D341Med (cell line): ENCODE results near the gene TNNI3K.
A peak's percentile ranks its signal among the peaks of the same experiment; 100 is the strongest.

Experiments
- DNase-seq: peaks from one replicate; pipeline ENCODE4 v3.0.0; 2012; ENCODE audit warnings: low spot score

TNNI3K gene

DNA sequence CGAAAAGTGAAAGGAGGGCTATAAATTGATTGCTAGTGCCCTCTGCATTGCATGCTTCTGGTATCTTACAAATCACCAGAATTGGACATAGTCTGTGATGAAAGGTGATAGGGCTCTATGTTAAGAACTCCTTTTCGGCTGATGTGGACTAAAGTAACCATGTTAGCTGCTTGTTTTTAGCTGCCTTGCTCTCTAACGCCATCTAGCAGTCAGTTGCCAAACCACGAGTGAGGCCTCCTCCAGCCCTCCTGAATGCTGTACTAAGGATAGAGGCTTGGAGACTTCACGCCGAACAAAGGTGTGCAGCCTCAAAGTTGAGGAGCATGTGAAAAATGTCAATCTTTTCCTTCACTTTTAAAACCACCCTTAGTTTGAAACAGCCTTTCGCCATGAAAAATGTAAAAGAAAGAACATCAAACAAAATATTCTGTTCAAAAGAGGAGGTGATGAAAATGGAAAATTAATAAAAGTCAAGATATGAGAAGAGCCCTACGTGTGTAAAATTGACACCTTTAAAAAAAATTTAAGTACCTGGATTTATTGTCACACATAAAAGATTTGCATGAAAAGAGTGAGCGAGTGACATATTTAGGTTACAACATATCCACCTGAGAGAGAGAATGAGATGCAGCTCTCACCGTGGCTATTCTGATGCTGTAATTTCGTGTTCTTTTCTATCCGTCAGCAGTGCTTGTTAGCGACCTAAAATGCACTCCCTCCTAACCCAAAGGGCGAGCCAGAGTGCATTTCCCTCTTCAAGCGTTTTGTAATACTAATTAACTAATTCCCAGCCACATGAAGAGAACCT is 269.1 kb downstream of the TNNI3K start:
- peak; percentile 68 for DNase-seq

DNA sequence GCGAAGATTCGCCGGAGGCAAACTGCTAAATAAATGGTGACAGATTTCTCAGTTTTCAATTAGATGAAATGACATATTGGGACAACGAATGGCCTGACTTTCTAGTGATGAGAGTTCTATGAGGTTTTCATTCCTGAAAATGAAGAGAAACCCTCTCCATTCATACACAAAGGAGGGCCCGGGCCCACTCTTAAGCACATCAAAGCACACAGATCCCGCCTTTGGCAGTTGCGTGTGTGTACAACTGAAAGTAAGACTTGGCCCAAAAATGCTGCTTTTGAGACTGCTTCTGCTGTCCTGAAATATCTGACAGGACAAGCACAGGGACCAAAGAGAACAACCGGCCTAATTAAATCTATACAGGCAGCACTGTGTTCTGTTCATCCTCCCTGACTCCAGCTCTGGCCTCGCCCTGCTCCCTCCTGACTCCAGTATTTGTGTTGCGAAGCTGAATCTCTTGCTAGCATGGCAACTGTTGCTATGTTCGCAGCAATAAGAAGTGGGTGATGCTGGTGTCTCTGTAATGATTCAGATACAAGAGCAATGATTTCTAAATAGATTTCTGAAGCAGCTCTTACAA is 269.8 kb downstream of the TNNI3K start:
- DNase-seq, result no peak

DNA sequence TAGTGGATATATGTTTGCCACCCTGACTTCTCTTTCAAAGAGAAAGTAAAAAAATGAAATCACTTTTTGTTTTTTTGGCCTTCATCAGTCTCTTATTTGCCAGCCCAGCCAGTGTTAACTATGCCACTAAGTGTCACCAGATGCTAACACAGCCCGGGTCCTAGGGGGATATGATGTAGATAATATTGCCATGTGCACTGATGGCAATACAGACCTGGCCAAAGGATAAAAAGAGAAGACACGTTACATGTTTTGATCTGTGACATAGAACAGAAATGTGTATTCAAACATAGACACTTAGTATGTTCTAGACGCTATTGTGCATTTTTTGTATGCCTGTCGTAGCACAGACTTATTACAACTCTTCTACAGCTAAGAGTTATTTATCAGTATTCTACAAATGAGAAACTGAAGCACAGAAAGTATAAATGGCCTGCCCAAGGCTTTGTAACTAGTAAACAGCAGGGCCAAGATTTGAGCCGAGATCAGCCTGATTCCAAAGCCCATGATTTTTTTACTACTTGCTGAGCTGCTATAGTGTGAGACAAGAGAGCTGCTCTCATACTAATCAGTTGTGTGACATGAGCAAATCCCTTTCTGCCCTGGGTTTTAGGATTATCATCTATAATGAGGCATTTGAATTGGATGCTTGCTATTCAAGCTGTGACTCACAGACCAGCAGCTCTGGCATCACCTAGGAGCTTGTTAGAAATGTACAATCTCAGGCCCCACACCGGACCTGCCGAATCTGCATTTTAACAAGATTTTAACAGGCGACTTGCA is 270.9 kb downstream of the TNNI3K start:
- peak; percentile 64 for DNase-seq

- no peak for DNase-seq
Measured at GRCh38 chr1:74508449-74508848, 273.3 kb downstream of the TNNI3K start.

DNA sequence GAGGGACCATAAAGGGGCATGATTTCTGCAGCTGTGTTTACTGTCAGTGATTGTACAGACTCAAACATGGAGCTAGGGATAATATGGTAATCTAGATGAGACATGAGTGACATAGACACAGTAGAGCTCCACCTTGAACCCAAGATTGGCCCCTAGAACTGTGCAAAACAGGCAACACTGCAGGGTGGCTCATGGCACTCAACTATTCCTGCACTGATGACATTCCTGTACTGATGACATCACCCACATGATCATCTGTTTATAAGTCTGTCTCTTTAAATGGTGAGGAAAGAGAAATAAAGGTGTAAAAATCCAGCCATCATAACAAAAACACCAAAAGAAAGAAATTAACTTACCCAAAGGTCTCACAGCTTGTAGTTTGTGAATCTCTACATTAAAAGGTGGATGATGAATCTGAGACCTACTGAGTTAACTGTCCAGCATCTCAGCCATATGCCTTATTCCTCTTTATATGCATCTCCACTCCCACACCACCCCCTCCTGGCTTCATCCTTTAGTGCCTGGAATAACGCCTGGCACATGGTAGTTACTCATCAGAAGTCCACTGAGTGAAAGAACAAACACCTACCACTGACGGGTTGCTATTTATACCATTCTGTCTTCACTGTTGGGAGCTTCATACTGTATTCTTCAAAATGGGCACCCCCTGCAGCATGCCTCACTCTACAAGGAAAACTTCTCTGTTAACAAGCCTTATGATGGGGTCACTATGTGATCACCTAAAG is 277.2 kb downstream of the TNNI3K start, which contains the start of gene LRRC53:
TSS of gene LRRC53 (minus strand) at position 442 of the 746 bp plus-strand sequence. CDS start 29,262 bp downstream, outside the sequence.
- no peak for DNase-seq

GRCh38 chr1:74513411-74514300 is 278.5 kb downstream of the TNNI3K start:
- DNase-seq, result no peak

DNA sequence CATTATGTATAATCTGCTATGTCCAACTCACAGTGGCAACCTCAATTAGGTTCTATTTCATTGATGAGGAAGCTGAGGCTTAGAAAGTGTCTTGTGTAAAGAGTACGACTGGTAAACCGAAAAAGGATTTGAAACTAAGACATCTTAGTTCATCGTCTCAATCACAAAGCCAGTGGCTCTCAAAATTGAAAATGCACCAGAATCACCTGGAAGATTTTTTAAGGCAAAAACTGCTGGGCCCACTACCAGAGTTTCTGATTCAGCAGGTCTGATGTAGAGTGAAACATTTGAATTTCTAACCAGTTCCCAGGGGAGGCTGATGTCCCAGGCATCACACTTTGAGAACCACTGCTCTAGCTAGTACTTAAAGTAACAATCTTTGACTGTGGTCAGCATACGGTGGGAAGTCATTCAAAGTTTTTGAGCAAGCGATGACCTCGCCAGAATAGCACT is 282.4 kb downstream of the TNNI3K start:
- no peak for DNase-seq

- no peak for DNase-seq
Measured at GRCh38 chr1:74522148-74522547, 287.0 kb downstream of the TNNI3K start.

- DNase-seq, result no peak
Measured at GRCh38 chr1:74523873-74524480, 288.8 kb downstream of the TNNI3K start.

- DNase-seq, result no peak
Measured at GRCh38 chr1:74526708-74527107, 291.5 kb downstream of the TNNI3K start.

GRCh38 chr1:74528123-74528522 is 292.9 kb downstream of the TNNI3K start:
- no peak for DNase-seq

GRCh38 chr1:74530892-74531291 is 295.7 kb downstream of the TNNI3K start:
- no peak for DNase-seq

- DNase-seq, result no peak
Measured at GRCh38 chr1:74531796-74532195, 296.6 kb downstream of the TNNI3K start.

GRCh38 chr1:74534241-74534640 is 299.1 kb downstream of the TNNI3K start:
- no peak for DNase-seq

- DNase-seq, result no peak
Measured at GRCh38 chr1:74545821-74546220, 310.6 kb downstream of the TNNI3K start.

DNA sequence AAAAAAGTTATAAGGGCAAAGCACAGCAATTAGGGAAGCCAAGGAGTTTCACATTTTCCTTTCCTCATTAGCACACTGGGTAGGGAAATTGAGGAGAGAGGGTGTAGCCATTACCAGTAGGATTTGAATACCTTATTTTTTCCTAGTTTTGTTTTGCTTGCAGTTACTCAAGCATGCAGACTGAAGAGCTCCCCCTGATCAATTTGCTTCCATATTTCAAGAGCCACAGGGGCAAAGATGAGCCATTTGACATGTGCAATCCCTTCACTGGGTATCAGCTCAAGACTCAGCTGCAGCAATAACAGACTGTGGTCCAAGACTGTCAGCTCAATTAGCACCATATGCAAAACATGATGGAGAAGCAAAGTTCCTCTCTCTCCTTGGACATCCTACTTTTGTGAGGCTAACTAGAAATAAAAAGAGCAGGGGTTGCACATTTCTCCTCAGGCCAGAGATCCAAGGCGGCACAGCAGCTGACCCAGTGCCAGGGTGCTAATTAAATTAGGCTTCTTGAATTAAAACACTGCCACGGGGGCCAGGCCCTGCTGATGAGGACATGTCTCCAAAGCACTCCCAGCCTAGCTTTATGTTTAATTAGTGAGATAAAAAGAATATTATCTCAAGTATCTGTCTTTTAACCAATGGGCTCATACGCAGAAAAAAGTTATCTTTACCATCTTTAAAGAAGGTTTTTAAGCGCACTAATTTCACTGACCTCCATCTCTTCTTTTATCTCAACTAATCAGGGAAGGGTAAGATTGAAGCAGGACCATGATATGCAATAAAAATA is 314.0 kb downstream of the TNNI3K start:
- DNase-seq, result no peak

DNA sequence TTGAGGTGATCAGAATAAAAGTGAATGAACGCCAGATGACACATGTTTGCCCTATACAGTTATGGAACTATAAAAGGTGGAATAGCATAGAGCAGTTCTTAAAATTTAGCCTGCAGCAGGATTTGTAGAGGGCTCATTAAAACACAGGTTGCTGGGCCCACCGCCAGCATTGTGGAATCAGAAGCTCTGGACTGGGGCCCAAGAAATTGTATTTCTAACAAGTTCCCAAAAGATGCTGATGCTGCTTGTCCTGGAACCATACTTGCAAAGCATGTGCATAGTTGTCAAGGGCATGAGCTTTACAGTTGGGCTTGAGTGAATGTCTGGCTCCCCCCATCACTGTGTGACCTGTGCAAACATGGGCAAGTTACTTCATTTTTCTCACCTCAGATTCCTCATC is 314.7 kb downstream of the TNNI3K start:
- DNase-seq, result no peak

DNA sequence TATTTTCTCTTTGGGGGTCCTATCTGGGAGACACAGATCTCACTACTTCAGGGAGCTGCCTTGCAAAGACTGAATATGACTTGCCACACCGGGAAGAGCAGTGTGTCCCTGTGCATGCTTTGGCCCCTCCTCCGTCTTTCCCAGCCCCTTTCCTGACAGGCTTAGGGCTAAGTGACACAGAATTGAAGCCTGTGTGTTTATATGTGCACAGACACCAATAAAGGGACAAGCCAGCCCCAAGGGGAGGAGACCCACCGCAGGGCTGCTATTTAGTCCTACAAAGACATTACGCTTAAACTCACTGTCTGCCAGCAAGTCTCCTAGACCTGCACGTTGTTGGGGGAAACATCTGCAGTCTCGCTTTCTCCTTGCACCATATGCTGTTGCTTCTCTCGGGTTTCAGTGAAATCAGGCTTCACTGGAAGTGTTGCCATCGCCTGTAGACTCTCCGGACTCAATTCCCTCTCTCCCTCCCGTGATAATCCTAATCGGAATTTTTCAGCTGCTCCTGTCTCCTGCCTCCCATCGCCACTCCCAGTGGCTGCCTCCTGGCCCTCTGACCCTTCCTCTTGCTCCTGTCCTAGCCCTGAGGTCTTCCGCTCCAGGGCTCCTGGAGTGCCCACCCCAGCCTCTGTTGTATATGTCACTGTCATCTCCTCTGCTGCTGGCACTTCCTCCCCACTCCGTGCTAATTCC is 335.8 kb downstream of the TNNI3K start:
- DNase-seq, result no peak

DNA sequence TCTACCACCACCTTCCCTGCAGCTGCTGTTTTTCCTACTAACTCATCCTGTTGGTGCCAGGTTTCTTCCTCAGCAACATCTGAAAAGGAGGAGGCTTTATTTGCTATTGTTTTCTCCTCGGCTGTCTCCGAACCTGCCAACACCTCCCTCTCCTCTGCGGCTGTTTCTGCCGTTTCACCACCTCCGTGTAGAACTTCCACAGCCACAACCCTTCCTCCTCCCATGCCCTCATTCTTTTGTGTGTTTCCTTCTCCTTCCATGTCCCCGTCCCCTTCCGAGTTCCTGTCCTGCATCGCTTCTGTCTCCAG is 336.3 kb downstream of the TNNI3K start:
- DNase-seq, result no peak
